Measurements from ENCODE around the gene TPM2.

Gene TPM2

GRCh38 chr9:35705372-35705771 lies 15.6 kb upstream of the TPM2 start:
- TF ChIP-seq CTCF (IDR thresholded peaks at IDR 0.05; ENCODE audit: low read depth, low read length, missing control alignments), result no peak
- H3K4me3 ChIP-seq (ENCODE audit: low read depth, low read length), result no peak overlapping the region
- no peak for DNase-seq (ENCODE audit: low read depth)

GRCh38 chr9:35703906-35704672 lies 14.4 kb upstream of the TPM2 start:
- no peak overlapping the region for H3K4me3 ChIP-seq (ENCODE audit: low read depth, low read length)
- DNase-seq (ENCODE audit: low read depth), result no peak
- TF ChIP-seq CTCF (IDR thresholded peaks at IDR 0.05; ENCODE audit: low read depth, low read length, missing control alignments), result no peak

- no peak overlapping the region for H3K4me3 ChIP-seq (ENCODE audit: low read depth, low read length)
- DNase-seq (ENCODE audit: low read depth), result no peak
Observed at GRCh38 chr9:35702696-35703095, 13.0 kb upstream of the TPM2 start.

GRCh38 chr9:35700942-35701341 lies 11.2 kb upstream of the TPM2 start:
- DNase-seq (ENCODE audit: low read depth), result no peak
- no peak overlapping the region for H3K4me3 ChIP-seq (ENCODE audit: low read depth, low read length)
- TF ChIP-seq CTCF (IDR thresholded peaks at IDR 0.05; ENCODE audit: low read depth, low read length, missing control alignments), result no peak

More at GRCh38 chr9:35702696-35703095, 13.0 kb upstream of the TPM2 start:
- no peak for TF ChIP-seq CTCF (IDR thresholded peaks at IDR 0.05; ENCODE audit: low read depth, low read length, missing control alignments)

- TF ChIP-seq CTCF (IDR thresholded peaks at IDR 0.05; ENCODE audit: low read depth, low read length, missing control alignments), result no peak
- H3K4me3 ChIP-seq (ENCODE audit: low read depth, low read length), result no peak overlapping the region
Observed at GRCh38 chr9:35700031-35700430, 10.3 kb upstream of the TPM2 start.

GRCh38 chr9:35698231-35698630 lies 8.5 kb upstream of the TPM2 start:
- DNase-seq (ENCODE audit: low read depth), result no peak
- no peak for TF ChIP-seq CTCF (IDR thresholded peaks at IDR 0.05; ENCODE audit: low read depth, low read length, missing control alignments)
- no peak overlapping the region for H3K4me3 ChIP-seq (ENCODE audit: low read depth, low read length)

More at GRCh38 chr9:35700031-35700430, 10.3 kb upstream of the TPM2 start:
- no peak for DNase-seq (ENCODE audit: low read depth)

- no peak for TF ChIP-seq CTCF (IDR thresholded peaks at IDR 0.05; ENCODE audit: low read depth, low read length, missing control alignments)
- no peak for DNase-seq (ENCODE audit: low read depth)
- H3K4me3 ChIP-seq (ENCODE audit: low read depth, low read length), result no peak overlapping the region
Observed at GRCh38 chr9:35697486-35697885, 7.8 kb upstream of the TPM2 start.
